WI38 (cell line): ENCODE results near the gene HOXD11.
A peak's percentile ranks its signal among the peaks of the same experiment; 100 is the strongest.

Experiments
- H3K4me3 ChIP-seq: 2 replicates; pipeline ENCODE4 v1.5.1; 2011; ENCODE audit warnings: low read depth, mild to moderate bottlenecking, control low read depth, low read length
- TF ChIP-seq, protein P1 (sequence below): IDR thresholded peaks from 2 replicates; pipeline ENCODE4 v1.5.1; 2012; ENCODE audit warnings: low read depth, mild to moderate bottlenecking, control low read depth, low read length

The HOXD11 gene

GRCh38 chr2:176122683-176123410, 15.8 kb downstream of the HOXD11 start, which contains the start of gene HOXD9:
TSS of gene HOXD9 (plus strand) at chr2:176122719. CDS start at chr2:176122769, 50 bp downstream.
- TF ChIP-seq, protein P1, sequence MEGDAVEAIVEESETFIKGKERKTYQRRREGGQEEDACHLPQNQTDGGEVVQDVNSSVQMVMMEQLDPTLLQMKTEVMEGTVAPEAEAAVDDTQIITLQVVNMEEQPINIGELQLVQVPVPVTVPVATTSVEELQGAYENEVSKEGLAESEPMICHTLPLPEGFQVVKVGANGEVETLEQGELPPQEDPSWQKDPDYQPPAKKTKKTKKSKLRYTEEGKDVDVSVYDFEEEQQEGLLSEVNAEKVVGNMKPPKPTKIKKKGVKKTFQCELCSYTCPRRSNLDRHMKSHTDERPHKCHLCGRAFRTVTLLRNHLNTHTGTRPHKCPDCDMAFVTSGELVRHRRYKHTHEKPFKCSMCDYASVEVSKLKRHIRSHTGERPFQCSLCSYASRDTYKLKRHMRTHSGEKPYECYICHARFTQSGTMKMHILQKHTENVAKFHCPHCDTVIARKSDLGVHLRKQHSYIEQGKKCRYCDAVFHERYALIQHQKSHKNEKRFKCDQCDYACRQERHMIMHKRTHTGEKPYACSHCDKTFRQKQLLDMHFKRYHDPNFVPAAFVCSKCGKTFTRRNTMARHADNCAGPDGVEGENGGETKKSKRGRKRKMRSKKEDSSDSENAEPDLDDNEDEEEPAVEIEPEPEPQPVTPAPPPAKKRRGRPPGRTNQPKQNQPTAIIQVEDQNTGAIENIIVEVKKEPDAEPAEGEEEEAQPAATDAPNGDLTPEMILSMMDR, result no peak
- H3K4me3 ChIP-seq, result no peak within 1 kb of the TSS; the same call in 1 of the 2 replicates

- H3K4me3 ChIP-seq, result no peak overlapping the region
- TF ChIP-seq, protein P1, result no peak
Measured at GRCh38 chr2:176123411-176124109, 16.5 kb downstream of the HOXD11 start.

DNA sequence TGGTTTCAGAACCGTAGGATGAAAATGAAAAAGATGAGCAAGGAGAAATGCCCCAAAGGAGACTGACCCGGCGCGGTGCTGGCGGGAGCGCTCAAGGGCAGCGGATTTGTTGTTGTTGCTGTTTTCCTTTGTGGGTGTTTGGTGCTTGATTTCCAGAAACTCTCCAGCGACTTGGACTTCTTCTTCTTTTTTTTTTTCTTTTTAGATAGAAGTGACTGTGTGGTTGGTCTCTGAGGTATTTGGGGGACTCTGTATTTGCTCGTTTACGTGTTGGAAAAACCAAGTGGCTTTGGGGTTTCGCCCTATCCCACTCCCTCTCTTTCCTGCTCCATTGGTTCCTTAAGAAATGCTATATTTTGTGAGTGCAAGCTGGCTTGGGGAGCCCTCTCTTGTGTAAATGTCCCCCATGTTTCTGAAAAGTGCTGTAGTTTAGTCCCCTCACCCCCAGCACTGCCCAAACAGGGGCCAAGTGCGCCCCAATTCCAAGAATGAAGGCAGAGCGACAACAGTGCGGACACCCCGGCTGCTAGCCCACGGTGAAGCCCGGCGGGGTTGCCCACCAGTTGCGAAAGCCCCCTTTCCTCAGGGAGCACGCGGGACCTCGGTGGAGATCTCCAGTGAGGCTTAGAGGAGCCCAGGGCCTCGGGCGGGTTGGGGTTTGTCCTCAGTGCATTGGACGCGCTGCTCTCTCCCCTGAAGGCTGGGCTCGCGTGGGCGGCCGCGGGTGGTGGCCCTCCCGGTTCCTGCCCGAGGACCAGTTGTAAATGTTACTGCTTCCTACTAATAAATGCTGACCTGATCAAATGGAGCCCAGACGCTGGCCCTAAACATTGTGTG, 17.2 kb downstream of the HOXD11 start:
- H3K4me3 ChIP-seq, result no peak overlapping the region
- TF ChIP-seq, protein P1, result no peak

DNA sequence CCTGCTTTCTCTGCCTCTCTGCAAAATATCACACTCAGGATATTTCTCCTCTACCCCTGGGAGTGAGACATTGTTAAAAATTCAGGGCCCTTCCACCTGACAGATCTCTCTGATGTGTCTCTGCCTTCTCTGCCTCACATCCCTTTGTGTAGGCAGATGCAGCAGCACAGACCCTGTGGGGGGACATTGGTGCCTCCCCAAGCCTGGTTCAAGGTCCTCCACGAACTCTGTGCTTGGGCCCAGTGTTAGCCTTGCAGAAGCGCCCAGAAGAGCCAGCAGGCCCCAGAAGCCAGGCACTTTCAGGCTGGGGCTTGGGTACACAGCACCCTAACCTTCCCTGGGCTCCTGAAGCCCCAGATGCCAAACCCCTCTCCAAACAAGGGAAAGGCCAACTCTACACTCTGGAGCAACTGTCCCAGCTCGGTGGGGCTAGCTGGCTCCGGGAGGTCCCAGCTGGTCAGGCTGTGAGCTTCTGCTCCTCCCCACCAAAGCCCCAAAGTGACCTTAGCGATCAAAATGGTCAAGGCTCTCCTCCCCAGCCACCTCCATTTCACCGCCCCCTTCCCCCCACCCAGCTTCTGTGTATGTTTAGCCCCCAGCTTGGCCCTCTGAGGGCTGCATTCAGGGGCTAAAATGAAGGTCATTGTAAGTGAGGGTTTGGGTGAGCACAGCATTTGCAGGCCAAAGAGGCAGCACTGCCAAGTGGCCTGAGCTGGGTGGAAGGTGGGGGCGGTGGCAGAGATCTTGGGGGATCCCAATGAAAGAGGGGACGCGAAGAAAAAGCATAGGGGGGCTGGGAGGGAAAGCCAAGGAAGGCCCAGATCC, 18.1 kb downstream of the HOXD11 start:
- TF ChIP-seq, protein P1, result no peak
- H3K4me3 ChIP-seq, result no peak overlapping the region

DNA sequence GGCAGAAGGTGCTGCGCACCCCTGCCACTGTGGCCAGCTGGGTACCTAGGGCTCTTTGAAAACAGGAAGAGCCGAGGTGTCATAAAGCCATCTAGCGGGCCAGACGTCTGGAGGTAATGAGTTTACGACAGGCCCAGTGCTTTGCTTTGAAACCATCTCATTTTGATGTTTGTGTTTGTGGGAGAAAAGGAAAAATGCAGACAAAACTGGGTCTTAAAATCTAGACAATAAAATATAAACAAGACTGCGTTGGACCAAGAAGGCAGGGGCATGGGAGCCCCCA, 18.6 kb downstream of the HOXD11 start:
- no peak overlapping the region for H3K4me3 ChIP-seq
- TF ChIP-seq, protein P1, result no peak

- TF ChIP-seq, protein P1, result peak; percentile 67
- no peak overlapping the region for H3K4me3 ChIP-seq
Measured at GRCh38 chr2:176126929-176127773, 20.1 kb downstream of the HOXD11 start.
